Left lung (tissue), 10 donors: ENCODE results near the gene PCP4. TPM values are rescaled to one million over a fixed set of nuclear protein-coding genes. Genes with fewer than 3 reads are reported as not detected.

ENCODE experiments used
- ATAC-seq: fragments of 200-7000 bp; cut with Tn5 transposase; one replicate; pipeline ENCODE4 v1.9.1; 2020; ENCODE audit warnings: moderate library complexity
- DNase-seq, 4 donors: peaks; one replicate each; pipeline ENCODE4 v3.0.0-alpha.2; 2013 to 2020
- H3K27ac ChIP-seq, 2 donors: fragments of 200-600 bp; sonication (generic) in 1 of 2; one replicate each; pipeline versions ENCODE4 v1.5.0 to v1.8.0; 2020 to 2021
- H3K27me3 ChIP-seq, 2 donors: fragments of 200-600 bp; sonication (generic) in 1 of 2; one replicate each; pipeline versions ENCODE4 v1.5.0 to v1.8.0; 2020 to 2021
- H3K36me3 ChIP-seq, 2 donors: fragments of 200-600 bp; sonication (generic) in 1 of 2; one replicate each; pipeline versions ENCODE4 v1.5.0 to v1.8.0; 2020 to 2021
- H3K4me1 ChIP-seq, 2 donors: fragments of 200-600 bp; one replicate each; pipeline ENCODE4 v1.8.0; 2021
- H3K4me3 ChIP-seq, 2 donors: fragments of 200-600 bp; sonication (generic) in 1 of 2; one replicate each; pipeline versions ENCODE4 v1.5.0 to v1.8.0; 2020 to 2021; ENCODE audit warnings: mild to moderate bottlenecking in 1 of 2
- H3K9me3 ChIP-seq, 2 donors: fragments of 200-600 bp; sonication (generic) in 1 of 2; one replicate each; pipeline versions ENCODE4 v1.5.0 to v1.8.0; 2020 to 2021
- intact Hi-C, 2 donors: fragments of 100-400 bp; cut with DNase I; formaldehyde crosslinking; loops; one replicate each; pipeline versions ENCODE4 v1.11.2 to v1.14.2; 2022
- polyA plus RNA-seq, 6 donors: library from polyadenylated mRNA; unstranded; fragments of 120-200 nt; gene quantifications; one replicate each; pipeline ENCODE4 v1.2.1, GENCODE V29; 2013; ENCODE audit not compliant: insufficient read length in 6 of 6
- total RNA-seq, 2 donors: library from RNA; stranded (reverse); fragmentation: NEBNext Ultra II Directional; extraction: Animal tissue kit (Norgen Biotek cat#: 25700); gene quantifications; one replicate each; pipeline ENCODE4 v1.2.1, GENCODE V29; 2021
- TF ChIP-seq, protein P1 (sequence below), 2 donors: fragments of 200-600 bp; sonication (generic) in 1 of 2; IDR thresholded peaks; one replicate each; pipeline versions ENCODE4 v1.5.0 to v1.8.0; 2021; ENCODE audit warnings: antibody characterized with exemption in 2 of 2
- donor health status: DM: no; HTN: yes; CAD: no.
- donor health status: DM: no; HTN: no; CAD: no.

PCP4 gene
- total and polyA plus RNA-seq, 8 donors = 0.68 to 14.7 (median 8.0) TPM

DNA sequence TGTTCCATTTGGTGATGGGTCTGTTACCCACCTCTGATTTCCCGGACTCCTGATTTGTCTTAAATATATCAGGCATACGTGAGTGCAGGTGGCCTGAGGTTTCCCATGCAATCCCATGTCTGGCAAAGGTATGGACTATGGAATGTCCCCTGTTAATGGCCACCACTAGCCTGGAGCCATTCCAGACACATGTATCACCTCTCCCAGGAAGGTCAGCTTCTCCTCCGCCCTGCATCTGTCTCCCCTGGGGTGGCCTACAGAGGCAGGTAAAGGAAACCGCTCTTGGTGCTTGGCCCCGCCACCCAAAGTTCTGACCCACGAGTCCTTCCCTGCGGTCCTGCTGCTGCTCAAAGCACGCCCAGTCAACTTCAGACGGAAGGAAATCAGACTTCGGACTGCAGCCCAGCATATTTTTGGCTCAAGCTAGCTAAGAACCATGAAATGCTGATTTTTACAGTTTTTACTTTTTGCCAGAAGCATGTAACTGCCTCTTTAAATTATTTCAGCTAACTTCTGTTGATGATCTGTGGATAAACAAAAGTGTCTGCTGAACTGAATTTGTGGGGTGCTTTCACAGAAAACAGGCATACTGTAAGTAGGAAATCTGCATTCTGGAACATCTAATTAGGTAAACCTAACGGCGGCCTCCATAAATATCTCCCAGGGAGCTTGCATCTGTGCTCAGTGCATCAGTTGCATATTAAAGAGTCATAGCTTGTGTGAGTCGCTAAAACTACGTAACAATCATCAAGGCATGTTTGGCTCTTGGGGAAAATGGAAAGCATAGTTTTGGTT lies 105.9 kb downstream of the PCP4 start:
- no peaks in the 10 kb centered on the region for H3K4me1 ChIP-seq
- peak in 1 of 4 donors; percentile 4 for DNase-seq
- H3K36me3 ChIP-seq = no peaks in the 10 kb centered on the region
- TF ChIP-seq, protein P1, sequence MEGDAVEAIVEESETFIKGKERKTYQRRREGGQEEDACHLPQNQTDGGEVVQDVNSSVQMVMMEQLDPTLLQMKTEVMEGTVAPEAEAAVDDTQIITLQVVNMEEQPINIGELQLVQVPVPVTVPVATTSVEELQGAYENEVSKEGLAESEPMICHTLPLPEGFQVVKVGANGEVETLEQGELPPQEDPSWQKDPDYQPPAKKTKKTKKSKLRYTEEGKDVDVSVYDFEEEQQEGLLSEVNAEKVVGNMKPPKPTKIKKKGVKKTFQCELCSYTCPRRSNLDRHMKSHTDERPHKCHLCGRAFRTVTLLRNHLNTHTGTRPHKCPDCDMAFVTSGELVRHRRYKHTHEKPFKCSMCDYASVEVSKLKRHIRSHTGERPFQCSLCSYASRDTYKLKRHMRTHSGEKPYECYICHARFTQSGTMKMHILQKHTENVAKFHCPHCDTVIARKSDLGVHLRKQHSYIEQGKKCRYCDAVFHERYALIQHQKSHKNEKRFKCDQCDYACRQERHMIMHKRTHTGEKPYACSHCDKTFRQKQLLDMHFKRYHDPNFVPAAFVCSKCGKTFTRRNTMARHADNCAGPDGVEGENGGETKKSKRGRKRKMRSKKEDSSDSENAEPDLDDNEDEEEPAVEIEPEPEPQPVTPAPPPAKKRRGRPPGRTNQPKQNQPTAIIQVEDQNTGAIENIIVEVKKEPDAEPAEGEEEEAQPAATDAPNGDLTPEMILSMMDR (IDR thresholded peaks at IDR 0.05) = no peak
- no peak overlapping the region for H3K4me3 ChIP-seq
- H3K27me3 ChIP-seq = no peaks in the 10 kb centered on the region
- intact Hi-C loops = no loop called here
- peaks cover 0 to 12% of the 10 kb centered on the region in 2 donors for H3K9me3 ChIP-seq
- H3K27ac ChIP-seq = no peak overlapping the region
- no peak for ATAC-seq

DNA sequence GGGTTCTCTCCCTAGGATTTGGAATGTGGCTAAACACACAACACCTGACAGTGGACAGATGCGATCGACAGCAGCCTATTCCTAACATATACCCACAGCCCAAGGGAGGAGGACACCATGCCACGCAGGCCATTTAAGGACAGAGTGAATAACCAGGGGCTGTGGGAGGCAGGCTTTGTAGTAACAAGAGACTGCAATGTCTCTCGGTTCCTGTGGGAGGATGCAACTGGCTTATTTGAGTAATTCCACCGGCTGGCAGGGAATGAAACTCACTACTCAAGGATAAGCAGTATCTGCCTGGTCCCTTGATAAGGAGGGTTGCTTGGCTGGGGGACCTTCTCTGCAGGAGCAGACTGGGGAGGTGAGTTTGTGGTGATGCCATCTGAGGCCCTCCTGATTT lies 109.6 kb downstream of the PCP4 start:
- H3K27me3 ChIP-seq = no peaks in the 10 kb centered on the region
- H3K4me1 ChIP-seq = no peaks in the 10 kb centered on the region
- DNase-seq (no peak), ATAC-seq (no peak)
- TF ChIP-seq, protein P1 (IDR thresholded peaks at IDR 0.05) = no peak
- no peak overlapping the region for H3K4me3 ChIP-seq
- no peak overlapping the region for H3K27ac ChIP-seq
- no peaks in the 10 kb centered on the region for H3K36me3 ChIP-seq
- intact Hi-C loops = no loop called here
- H3K9me3 ChIP-seq = peaks cover 0 to 6% of the 10 kb centered on the region in 2 donors

Other genes with a start within 250 kb of the PCP4 start
- gene IGSF5, start 122.3 kb upstream of the PCP4 start, total RNA-seq = not detected
- under 1 TPM; 0.24 to 0.70 (median 0.39) TPM for gene IGSF5, start 122.3 kb upstream of the PCP4 start, polyA plus RNA-seq